Measurements from ENCODE around the gene TFF1.

TFF1 gene

DNA sequence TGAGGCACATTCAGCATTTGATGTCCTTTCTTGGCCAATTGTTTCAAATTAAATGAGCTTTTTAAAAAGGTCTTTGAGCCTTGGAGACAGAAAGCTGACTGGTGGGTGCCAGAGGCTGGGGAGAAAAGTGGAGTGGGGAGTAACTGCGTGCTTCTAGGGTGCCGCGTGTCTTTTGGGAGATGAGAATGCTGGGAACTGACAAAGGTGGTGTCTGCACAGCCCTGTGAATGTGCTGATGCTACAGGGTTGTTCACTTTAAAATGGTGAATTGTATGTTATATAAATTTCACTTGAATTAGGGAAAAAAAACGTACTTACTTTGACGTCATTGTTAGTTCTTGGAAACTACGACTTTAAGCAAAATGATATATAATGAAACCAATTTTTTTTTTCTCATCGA is 8.1 kb upstream of the TFF1 start:
- ChIA-PET CTCF (no interaction called here), POLR2A (ENCODE audit: low non-redundant PET) (no interaction called here)

GRCh38 chr21:42373908-42374455 is 7.6 kb upstream of the TFF1 start:
- no peak overlapping the region for H3K27ac ChIP-seq
- ChIA-PET POLR2A (ENCODE audit: low non-redundant PET) (no interaction called here), CTCF (no interaction called here)
- DNase-seq (ENCODE audit: low spot score) = no peak
- TF ChIP-seq, protein P1, sequence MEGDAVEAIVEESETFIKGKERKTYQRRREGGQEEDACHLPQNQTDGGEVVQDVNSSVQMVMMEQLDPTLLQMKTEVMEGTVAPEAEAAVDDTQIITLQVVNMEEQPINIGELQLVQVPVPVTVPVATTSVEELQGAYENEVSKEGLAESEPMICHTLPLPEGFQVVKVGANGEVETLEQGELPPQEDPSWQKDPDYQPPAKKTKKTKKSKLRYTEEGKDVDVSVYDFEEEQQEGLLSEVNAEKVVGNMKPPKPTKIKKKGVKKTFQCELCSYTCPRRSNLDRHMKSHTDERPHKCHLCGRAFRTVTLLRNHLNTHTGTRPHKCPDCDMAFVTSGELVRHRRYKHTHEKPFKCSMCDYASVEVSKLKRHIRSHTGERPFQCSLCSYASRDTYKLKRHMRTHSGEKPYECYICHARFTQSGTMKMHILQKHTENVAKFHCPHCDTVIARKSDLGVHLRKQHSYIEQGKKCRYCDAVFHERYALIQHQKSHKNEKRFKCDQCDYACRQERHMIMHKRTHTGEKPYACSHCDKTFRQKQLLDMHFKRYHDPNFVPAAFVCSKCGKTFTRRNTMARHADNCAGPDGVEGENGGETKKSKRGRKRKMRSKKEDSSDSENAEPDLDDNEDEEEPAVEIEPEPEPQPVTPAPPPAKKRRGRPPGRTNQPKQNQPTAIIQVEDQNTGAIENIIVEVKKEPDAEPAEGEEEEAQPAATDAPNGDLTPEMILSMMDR (conservative IDR thresholded peaks at IDR 0.05; ENCODE audit: low read depth) = no peak

More for the DNA sequence above, 8.1 kb upstream of the TFF1 start:
- H3K27ac ChIP-seq = no peak overlapping the region
- TF ChIP-seq, protein P1 (conservative IDR thresholded peaks at IDR 0.05; ENCODE audit: low read depth) = no peak
- DNase-seq (ENCODE audit: low spot score) = no peak

DNA sequence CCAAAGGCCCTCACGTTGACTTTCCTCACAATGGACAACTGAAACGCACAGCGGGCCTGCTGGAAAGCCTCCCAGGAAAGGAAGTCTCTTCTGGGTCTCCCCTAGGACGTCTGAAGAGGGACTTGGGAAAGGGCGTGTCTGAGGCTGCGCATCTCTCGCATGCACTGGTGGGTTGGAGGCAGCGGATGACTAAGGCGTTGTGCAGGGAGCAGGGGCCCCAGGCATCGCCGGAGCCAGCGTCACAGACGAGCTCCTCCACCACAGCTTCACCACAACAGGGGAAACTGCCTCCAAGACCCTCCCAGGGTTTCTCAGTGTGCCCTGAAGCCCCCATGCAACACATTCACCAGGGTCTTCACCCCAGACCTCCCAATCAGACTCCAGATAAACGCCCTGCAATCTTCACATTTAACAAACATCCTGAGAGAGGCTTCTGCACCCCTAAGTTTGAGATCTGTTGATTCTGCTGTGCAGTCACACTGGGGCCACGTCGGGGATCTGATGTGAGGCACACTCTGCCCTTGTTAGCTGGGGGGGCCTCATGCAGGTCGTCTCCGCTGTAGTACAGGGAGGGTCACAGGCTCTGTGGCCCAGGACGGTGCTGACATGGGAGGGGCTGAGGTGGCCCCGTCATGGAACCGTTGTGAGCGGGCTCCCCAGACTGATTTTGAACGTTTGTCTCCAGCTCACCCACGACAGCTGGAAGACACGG is 7.0 kb upstream of the TFF1 start:
- DNase-seq (ENCODE audit: low spot score) = no peak
- CTCF ChIA-PET = no interaction called here
- no peak overlapping the region for H3K27ac ChIP-seq

DNA sequence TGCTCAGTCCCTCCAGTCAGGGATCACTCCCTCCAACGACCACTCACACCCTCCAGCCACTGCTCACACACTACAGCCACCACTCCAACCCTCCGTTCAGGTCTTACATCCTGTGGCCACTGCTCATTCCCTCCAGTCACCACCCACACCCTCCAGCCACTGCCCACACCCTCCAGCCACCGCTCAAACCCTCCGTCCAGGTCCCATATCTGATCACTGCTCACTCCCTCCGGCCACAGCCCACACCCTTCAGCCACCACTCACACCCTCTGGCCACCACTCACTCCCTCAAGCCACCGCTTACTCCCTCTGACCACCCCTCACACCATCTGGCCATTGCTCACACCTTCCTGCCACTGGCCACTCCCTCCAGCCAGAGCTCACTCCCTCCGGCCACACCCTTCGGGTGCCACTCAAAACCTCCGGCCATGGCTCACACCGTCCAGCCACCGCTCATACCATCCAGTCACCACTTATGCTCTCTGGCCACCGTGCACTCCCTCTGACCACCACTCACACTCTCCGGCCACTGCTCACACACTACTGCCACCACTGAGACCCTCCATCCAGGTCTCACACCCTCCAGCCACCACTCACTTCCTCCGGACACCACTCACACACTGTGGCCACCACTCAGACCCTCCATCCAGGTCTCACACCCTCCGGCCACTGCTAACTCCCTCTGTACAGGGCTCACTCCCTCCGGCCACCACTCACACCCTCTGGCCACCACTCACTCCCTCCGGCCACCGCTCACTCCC is 4.7 kb upstream of the TFF1 start:
- H3K27ac ChIP-seq = no peak overlapping the region
- CTCF ChIA-PET = no interaction called here

More for the DNA sequence above, 7.0 kb upstream of the TFF1 start:
- TF ChIP-seq, protein P1 (conservative IDR thresholded peaks at IDR 0.05; ENCODE audit: low read depth) = no peak
- POLR2A ChIA-PET (ENCODE audit: low non-redundant PET) = no interaction called here

DNA sequence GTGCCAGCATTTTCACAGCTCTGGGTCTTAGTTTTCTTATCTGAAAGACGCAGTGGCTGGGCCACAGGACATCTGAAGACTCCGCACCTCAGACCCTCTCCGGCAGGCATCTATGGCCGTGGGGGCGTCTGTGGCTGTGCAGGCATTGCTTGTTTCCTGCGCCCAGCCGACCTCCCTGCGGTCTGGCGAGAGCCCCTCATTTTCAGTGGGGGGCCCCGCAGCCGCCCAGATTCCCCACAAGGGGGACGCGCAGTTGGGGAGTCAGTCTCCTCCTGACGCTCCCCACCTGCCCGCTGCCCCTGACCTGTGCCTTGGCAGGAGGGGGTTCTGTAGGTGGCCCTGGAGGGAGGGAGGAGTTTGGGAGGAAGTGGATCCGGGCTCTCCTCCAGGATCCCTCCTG is 3.5 kb upstream of the TFF1 start:
- DNase-seq (ENCODE audit: low spot score) = no peak
- TF ChIP-seq, protein P1 (conservative IDR thresholded peaks at IDR 0.05; ENCODE audit: low read depth) = no peak
- CTCF ChIA-PET = no interaction called here
- POLR2A ChIA-PET (ENCODE audit: low non-redundant PET) = no interaction called here
- H3K27ac ChIP-seq = no peak overlapping the region

More for the DNA sequence above, 4.7 kb upstream of the TFF1 start:
- POLR2A ChIA-PET (ENCODE audit: low non-redundant PET) = no interaction called here
- TF ChIP-seq, protein P1 (conservative IDR thresholded peaks at IDR 0.05; ENCODE audit: low read depth) = no peak
- DNase-seq (ENCODE audit: low spot score) = no peak

DNA sequence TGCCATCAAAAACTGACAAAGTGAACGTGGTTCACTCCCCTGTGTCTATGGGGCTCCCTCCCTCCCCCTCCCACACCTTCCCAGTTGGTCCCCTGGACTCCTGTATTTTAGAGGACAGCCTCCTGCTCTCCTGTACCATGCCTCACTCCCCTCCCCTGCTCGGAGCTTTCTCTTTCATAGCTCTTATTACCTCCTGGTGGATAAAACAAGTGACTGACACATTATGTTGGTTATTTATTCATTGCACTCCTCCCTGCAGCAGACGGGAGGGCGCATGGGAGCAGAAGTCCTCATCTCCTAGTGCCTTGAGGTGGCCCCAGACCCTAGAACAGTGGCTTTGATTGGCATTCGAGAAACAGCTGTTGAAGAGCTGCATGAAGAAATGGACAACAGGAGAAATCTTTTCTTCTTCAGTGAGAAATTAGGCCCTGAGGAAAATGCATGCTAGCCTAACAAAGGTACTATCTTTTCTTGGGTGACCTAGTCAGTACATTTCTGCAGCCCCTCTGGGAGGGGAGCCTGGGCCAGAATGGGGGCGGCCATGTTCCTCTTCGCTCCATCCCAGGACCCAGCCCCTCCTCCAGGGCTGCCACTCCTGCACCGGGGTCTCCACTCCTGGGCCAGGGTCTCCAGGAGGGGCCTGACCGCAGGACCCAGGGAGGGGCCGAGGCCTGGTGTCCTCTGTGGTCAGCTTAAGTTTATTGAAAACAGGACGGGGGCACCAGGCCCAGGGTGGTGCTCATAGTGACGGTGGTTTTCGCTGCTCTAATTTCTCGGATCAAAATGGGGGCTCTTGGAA is 1.2 kb upstream of the TFF1 start:
- ChIA-PET POLR2A (ENCODE audit: low non-redundant PET) (no interaction called here), CTCF (interaction anchor here (0.6 to 1.3 kb wide), 2 partner anchors 10 to 14 kb away, joined by 5 to 8 read pairs; no protein-coding TSS in a partner anchor)
- H3K27ac ChIP-seq = no peak overlapping the region
- TF ChIP-seq, protein P1 (conservative IDR thresholded peaks at IDR 0.05; ENCODE audit: low read depth) = no peak
- DNase-seq (ENCODE audit: low spot score) = no peak
